K562 (cell line): ENCODE data around the gene TIMM44. TPM values are rescaled to one million over a fixed set of nuclear protein-coding genes. Genes with fewer than 3 reads are reported as not detected.

ENCODE experiments used
- ADNP ChIP-seq: fragments of 200-800 bp; sonication (Bioruptor generic); IDR thresholded peaks from 2 replicates; pipeline ENCODE4 v1.6.1; 2016; ENCODE audit warnings: missing genetic modification characterization, missing compliant biosample characterization
- COPS2 ChIP-seq: fragments of 450-650 bp; conservative IDR thresholded peaks from 2 replicates; pipeline ENCODE4 v1.6.1; 2016; ENCODE audit warnings: mild to moderate bottlenecking, moderate library complexity
- JUNB ChIP-seq: fragments of 450-650 bp; formaldehyde crosslinking; conservative IDR thresholded peaks from 2 replicates; pipeline ENCODE4 v1.4.0; 2020; ENCODE audit warnings: mild to moderate bottlenecking
- MEF2A ChIP-seq: IDR thresholded peaks from 2 replicates; pipeline ENCODE4 v1.6.1; 2011; ENCODE audit warnings: low read depth, mild to moderate bottlenecking, low read length, moderate library complexity; ENCODE audit not compliant: control insufficient read depth
- OTX1 ChIP-seq: fragments of 450-650 bp; formaldehyde crosslinking; IDR thresholded peaks from 2 replicates; pipeline ENCODE4 v1.4.0; 2022; ENCODE audit warnings: mild to moderate bottlenecking
- RAD21 ChIP-seq, 2 experiments: fragments of 250-450 bp in 1 of 2; fragments of 450-650 bp in 1 of 2; sonication (Bioruptor Pico) in 1 of 2; formaldehyde crosslinking in 1 of 2; IDR thresholded peaks in 1 of 2; conservative IDR thresholded peaks in 1 of 2; 2 replicates each; pipeline versions ENCODE4 v1.4.0 to v1.8.0; 2020 to 2022; ENCODE audit warnings: mild to moderate bottlenecking in 2 of 2, moderate library complexity in 1 of 2
- RBM39 ChIP-seq: fragments of 200-400 bp; formaldehyde crosslinking; optimal IDR thresholded peaks from 2 replicates; pipeline ENCODE3; 2018; ENCODE audit warnings: low read depth, low read length
- RFX5 ChIP-seq: IDR thresholded peaks from 2 replicates; pipeline ENCODE4 v1.6.1; 2011; ENCODE audit warnings: low read depth, mild to moderate bottlenecking, improper control_type of control experiment, low read length
- SLC30A9 ChIP-seq: fragments of 250-450 bp; sonication (Bioruptor Pico); IDR thresholded peaks from 2 replicates; pipeline ENCODE4 v1.8.0; 2022; ENCODE audit warnings: mild to moderate bottlenecking, moderate library complexity
- SP1 ChIP-seq: sonication (generic); formaldehyde crosslinking; IDR thresholded peaks from 2 replicates; pipeline ENCODE4 v1.8.1; 2022; ENCODE audit warnings: mild to moderate bottlenecking, missing genetic modification reagents
- TFAM ChIP-seq: fragments of 250-450 bp; sonication (Bioruptor Pico); conservative IDR thresholded peaks from 2 replicates; pipeline ENCODE4 v1.5.0; 2021; ENCODE audit warnings: mild to moderate bottlenecking, moderate library complexity
- ZC3H4 ChIP-seq: sonication (generic); formaldehyde crosslinking; IDR thresholded peaks from 2 replicates; pipeline ENCODE4 v1.9.0; 2021; ENCODE audit warnings: missing genetic modification reagents, borderline replicate concordance
- ZNF232 ChIP-seq: sonication (generic); formaldehyde crosslinking; IDR thresholded peaks from 2 replicates; pipeline ENCODE4 v1.8.0; 2022; ENCODE audit warnings: mild to moderate bottlenecking, missing genetic modification reagents
- ZNF584 ChIP-seq: fragments of 200-800 bp; sonication (Bioruptor generic); IDR thresholded peaks from 2 replicates; pipeline ENCODE4 v1.6.1; 2016; ENCODE audit warnings: low read depth, mild to moderate bottlenecking, missing genetic modification characterization, missing compliant biosample characterization
- ZNF717 ChIP-seq: fragments of 250-450 bp; sonication (Bioruptor Pico); IDR thresholded peaks from 2 replicates; pipeline ENCODE4 v1.5.0; 2021
- polyA plus RNA-seq, 8 experiments: library from polyadenylated mRNA; depleted of rRNA in 4 of 8; stranded (reverse) in 5 of 8; unstranded in 3 of 8; fragments of >200 nt; fragmentation: Nextera tagmentation in 2 of 8; fragmentation: Illumina TruSeq in 1 of 8; extraction: Ambion mirVana in 2 of 8; extraction: Trizol in 1 of 8; gene quantifications; 2 replicates each; pipeline versions ENCODE4 v1.2.1 to v1.2.3, GENCODE V29; 2011 to 2014; ENCODE audit warnings: inconsistent platforms in 1 of 8, missing spikeins in 1 of 8
- total RNA-seq, 7 experiments: library from RNA; depleted of rRNA in 6 of 7; stranded (reverse); fragments of >200 nt in 6 of 7; fragmentation: Illumina TruSeq in 2 of 7; extraction: Trizol in 2 of 7; gene quantifications; 2 replicates each; pipeline versions ENCODE4 v1.2.1 to v1.2.3, GENCODE V29; 2011 to 2021; ENCODE audit warnings: low replicate concordance in 1 of 7
- TF ChIP-seq, protein P1 (sequence below): sonication (generic); formaldehyde crosslinking; IDR thresholded peaks from 2 replicates; pipeline ENCODE4 v1.8.0; 2022; ENCODE audit warnings: mild to moderate bottlenecking, missing genetic modification reagents
- TF ChIP-seq, protein P2 (sequence below): fragments of 450-650 bp; formaldehyde crosslinking; IDR thresholded peaks from 2 replicates; pipeline ENCODE4 v1.4.0; 2020; ENCODE audit warnings: mild to moderate bottlenecking, moderate library complexity
- TF ChIP-seq, protein P3 (sequence below): IDR thresholded peaks from 2 replicates; pipeline ENCODE4 v1.6.1; 2016; ENCODE audit warnings: missing genetic modification characterization, missing compliant biosample characterization
- TF ChIP-seq, protein P4 (sequence below): sonication (generic); formaldehyde crosslinking; IDR thresholded peaks from 2 replicates; pipeline ENCODE4 v1.4.0; 2020; ENCODE audit warnings: mild to moderate bottlenecking, missing genetic modification reagents
- TF ChIP-seq, protein P5 (sequence below): fragments of 450-650 bp; IDR thresholded peaks from 2 replicates; pipeline ENCODE4 v1.6.1; 2014; ENCODE audit warnings: low read depth, mild to moderate bottlenecking, moderate library complexity, borderline replicate concordance

The TIMM44 gene
- total and polyA plus RNA-seq, 9 of the 15 experiments (the other 6 are each of a cell fraction or from before 2014, with no cell fraction given), result 10.3 to 231 (median 89.3) TPM

DNA sequence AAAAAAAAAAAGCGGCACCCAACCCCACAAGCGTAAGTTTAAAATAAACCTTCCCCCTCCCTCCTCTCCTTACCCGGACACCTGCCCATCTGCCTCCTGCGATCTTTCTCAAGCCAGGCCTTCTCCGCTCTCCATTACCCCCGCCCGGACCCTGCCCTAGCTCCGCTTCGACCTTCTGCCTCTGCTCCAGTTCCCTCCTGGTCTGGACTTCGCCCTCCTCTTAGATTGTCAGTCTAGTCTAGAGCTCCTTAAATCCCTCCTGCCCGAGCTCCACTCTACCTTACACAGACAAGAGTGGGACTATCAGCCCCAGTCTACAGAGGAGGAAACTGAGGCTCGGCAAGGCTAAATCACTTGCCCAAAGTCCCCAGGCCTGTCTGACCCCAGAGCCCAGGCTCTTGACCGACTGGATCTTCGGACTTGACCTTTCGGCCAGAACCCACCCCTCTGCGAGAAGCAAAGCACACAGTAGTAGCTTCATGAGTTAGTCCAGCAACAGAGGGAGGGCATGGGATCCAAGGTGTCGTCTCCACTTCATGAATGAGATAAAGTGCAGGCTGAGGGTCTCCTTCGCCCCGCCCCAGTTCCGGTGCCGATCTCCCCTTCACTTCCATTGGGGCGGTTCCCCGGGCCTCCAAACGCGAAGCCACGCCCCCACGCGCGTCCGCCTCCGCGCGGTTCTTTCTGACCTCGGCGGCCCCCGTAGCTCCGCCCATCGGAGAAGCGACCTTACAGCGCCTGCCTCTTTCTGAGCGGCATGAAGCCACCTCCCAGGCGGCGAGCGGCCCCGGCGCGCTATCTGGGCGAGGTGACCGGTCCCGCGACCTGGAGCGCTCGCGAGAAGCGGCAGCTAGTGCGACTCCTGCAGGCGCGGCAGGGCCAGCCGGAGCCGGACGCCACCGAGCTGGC lies 23.6 kb downstream of the TIMM44 start, which contains the start of gene SNAPC2 (continued):
- TF ChIP-seq, protein P1, sequence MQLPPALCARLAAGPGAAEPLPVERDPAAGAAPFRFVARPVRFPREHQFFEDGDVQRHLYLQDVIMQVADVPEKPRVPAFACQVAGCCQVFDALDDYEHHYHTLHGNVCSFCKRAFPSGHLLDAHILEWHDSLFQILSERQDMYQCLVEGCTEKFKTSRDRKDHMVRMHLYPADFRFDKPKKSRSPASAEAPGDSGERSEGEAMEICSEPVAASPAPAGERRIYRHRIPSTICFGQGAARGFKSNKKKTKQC (CRISPR knock-in tag), result no peak
- TF ChIP-seq, protein P2, sequence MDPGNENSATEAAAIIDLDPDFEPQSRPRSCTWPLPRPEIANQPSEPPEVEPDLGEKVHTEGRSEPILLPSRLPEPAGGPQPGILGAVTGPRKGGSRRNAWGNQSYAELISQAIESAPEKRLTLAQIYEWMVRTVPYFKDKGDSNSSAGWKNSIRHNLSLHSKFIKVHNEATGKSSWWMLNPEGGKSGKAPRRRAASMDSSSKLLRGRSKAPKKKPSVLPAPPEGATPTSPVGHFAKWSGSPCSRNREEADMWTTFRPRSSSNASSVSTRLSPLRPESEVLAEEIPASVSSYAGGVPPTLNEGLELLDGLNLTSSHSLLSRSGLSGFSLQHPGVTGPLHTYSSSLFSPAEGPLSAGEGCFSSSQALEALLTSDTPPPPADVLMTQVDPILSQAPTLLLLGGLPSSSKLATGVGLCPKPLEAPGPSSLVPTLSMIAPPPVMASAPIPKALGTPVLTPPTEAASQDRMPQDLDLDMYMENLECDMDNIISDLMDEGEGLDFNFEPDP, result no peak
- TF ChIP-seq, protein P3, sequence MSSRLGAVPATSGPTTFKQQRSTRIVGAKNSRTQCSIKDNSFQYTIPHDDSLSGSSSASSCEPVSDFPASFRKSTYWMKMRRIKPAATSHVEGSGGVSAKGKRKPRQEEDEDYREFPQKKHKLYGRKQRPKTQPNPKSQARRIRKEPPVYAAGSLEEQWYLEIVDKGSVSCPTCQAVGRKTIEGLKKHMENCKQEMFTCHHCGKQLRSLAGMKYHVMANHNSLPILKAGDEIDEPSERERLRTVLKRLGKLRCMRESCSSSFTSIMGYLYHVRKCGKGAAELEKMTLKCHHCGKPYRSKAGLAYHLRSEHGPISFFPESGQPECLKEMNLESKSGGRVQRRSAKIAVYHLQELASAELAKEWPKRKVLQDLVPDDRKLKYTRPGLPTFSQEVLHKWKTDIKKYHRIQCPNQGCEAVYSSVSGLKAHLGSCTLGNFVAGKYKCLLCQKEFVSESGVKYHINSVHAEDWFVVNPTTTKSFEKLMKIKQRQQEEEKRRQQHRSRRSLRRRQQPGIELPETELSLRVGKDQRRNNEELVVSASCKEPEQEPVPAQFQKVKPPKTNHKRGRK (tag), result no peak
- no peak for TF ChIP-seq TFAM (CRISPR knock-in tag)
- peak; percentile 97 for TF ChIP-seq SP1 (CRISPR knock-in tag)
- TF ChIP-seq COPS2, result no peak
- TF ChIP-seq ADNP (tag), result no peak
- TF ChIP-seq ZC3H4 (CRISPR knock-in tag), result no peak
- TF ChIP-seq OTX1 (CRISPR knock-in tag), result no peak
- TF ChIP-seq MEF2A, result no peak
- TF ChIP-seq JUNB (CRISPR knock-in tag), result no peak
- TF ChIP-seq, protein P4, sequence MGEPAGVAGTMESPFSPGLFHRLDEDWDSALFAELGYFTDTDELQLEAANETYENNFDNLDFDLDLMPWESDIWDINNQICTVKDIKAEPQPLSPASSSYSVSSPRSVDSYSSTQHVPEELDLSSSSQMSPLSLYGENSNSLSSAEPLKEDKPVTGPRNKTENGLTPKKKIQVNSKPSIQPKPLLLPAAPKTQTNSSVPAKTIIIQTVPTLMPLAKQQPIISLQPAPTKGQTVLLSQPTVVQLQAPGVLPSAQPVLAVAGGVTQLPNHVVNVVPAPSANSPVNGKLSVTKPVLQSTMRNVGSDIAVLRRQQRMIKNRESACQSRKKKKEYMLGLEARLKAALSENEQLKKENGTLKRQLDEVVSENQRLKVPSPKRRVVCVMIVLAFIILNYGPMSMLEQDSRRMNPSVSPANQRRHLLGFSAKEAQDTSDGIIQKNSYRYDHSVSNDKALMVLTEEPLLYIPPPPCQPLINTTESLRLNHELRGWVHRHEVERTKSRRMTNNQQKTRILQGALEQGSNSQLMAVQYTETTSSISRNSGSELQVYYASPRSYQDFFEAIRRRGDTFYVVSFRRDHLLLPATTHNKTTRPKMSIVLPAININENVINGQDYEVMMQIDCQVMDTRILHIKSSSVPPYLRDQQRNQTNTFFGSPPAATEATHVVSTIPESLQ (CRISPR knock-in tag), result no peak
- no peak for TF ChIP-seq RBM39
- no peak for TF ChIP-seq RAD21 (CRISPR knock-in tag; conservative IDR thresholded peaks at IDR 0.05 in 1 of 2, IDR thresholded peaks at IDR 0.05 in 1 of 2)
- no peak for TF ChIP-seq ZNF717 (CRISPR knock-in tag)
- TF ChIP-seq, protein P5, sequence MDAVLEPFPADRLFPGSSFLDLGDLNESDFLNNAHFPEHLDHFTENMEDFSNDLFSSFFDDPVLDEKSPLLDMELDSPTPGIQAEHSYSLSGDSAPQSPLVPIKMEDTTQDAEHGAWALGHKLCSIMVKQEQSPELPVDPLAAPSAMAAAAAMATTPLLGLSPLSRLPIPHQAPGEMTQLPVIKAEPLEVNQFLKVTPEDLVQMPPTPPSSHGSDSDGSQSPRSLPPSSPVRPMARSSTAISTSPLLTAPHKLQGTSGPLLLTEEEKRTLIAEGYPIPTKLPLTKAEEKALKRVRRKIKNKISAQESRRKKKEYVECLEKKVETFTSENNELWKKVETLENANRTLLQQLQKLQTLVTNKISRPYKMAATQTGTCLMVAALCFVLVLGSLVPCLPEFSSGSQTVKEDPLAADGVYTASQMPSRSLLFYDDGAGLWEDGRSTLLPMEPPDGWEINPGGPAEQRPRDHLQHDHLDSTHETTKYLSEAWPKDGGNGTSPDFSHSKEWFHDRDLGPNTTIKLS, result 0 out of 2 replicates have a peak, but pooled peaks have one; percentile 20
- no peak for TF ChIP-seq SLC30A9 (CRISPR knock-in tag)
- TF ChIP-seq RFX5, result no peak
- TF ChIP-seq ZNF232 (CRISPR knock-in tag), result no peak
- TF ChIP-seq ZNF584, result no peak
